Glutamatergic neuron (in vitro differentiated cells): ENCODE results near the gene KRTAP10-7. TPM values are rescaled to one million over a fixed set of nuclear protein-coding genes. Genes with fewer than 3 reads are reported as not detected.

Experiments used
- DNase-seq: peaks from one replicate; pipeline ENCODE4 v3.0.0; 2022
- H3K27ac Mint-ChIP-seq: one replicate; pipeline ENCODE4 v1.8.0; 2020; ENCODE audit warnings: mild to moderate bottlenecking, mixed read lengths, inconsistent platforms; ENCODE audit not compliant: unreplicated experiment
- H3K27me3 Mint-ChIP-seq: one replicate; pipeline ENCODE4 v1.8.0; 2020; ENCODE audit warnings: mild to moderate bottlenecking, moderate library complexity, mixed read lengths, inconsistent platforms; ENCODE audit not compliant: unreplicated experiment
- H3K36me3 Mint-ChIP-seq: one replicate; pipeline ENCODE4 v1.8.0; 2020; ENCODE audit warnings: mild to moderate bottlenecking, mixed read lengths, inconsistent platforms; ENCODE audit not compliant: unreplicated experiment
- H3K4me1 Mint-ChIP-seq: one replicate; pipeline ENCODE4 v1.8.0; 2020; ENCODE audit warnings: mild to moderate bottlenecking, low read depth, mixed read lengths, inconsistent platforms; ENCODE audit not compliant: unreplicated experiment
- H3K4me3 Mint-ChIP-seq: one replicate; pipeline ENCODE4 v1.8.0; 2020; ENCODE audit warnings: mild to moderate bottlenecking, mixed read lengths, inconsistent platforms; ENCODE audit not compliant: unreplicated experiment
- H3K9me3 Mint-ChIP-seq: one replicate; pipeline ENCODE4 v1.8.0; 2020; ENCODE audit warnings: mild to moderate bottlenecking, moderate library complexity, mixed read lengths, inconsistent platforms; ENCODE audit not compliant: unreplicated experiment
- total RNA-seq: library from RNA; stranded (reverse); fragmentation: NEBNext Ultra II Directional; extraction: Animal tissue kit (Norgen Biotek cat#: 25700); gene quantifications from one replicate; pipeline ENCODE4 v1.2.1, GENCODE V29; 2021; ENCODE audit not compliant: unreplicated experiment
- TF ChIP-seq, protein P1 (sequence below): fragments of 200-600 bp; sonication (generic); IDR thresholded peaks from one replicate; pipeline ENCODE4 v1.5.0; 2021; ENCODE audit not compliant: partially characterized antibody, unreplicated experiment

The KRTAP10-7 gene
- total RNA-seq, 1 donor from 2014 or later, result not detected

DNA sequence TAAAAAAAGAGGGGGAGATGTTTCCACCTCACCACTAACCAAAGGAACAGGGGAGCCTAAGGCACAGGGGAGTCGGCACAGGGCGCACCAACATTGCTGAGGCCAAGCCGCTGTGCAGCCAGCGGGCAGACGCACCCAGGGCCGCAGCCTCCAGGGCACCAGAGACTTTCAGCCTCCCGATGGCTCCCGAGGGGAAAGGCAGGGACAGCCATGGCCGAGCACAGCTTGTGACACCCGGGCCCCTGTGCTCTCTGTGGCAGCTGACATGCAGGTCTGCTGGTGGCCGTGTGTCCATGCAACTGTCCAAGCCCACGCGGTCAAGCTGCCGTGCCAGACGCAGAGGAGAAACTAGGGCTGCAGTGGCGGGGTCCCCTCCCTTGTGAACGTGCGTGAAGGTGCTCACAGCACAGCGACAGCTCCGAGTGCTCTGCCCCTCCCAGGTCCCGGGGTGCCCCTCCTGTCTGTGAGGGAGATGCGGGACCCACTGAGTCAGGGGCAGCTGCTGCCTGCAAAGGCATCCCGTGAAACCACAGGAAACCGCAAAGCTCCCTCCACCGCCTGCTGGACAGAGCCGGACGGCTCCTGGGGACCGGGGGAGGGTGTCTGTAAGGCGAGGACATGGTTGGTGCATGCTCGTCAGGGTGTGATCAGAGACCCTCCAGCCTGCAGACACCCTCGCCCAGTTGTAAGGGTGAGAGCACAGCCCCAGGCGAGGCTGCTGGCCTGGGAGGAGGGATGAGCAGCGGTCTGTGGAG lies 48.3 kb downstream of the KRTAP10-7 start:
- Mint-ChIP-seq H3K9me3 (peaks cover 24% of the 10 kb centered on the region), H3K27me3 (peaks cover 9% of the 10 kb centered on the region), H3K36me3 (peaks cover 13% of the 10 kb centered on the region), H3K4me3 (no peak overlapping the region), H3K4me1 (peaks cover 6% of the 10 kb centered on the region), H3K27ac (no peak overlapping the region)
- DNase-seq, result no peak
- TF ChIP-seq, protein P1, sequence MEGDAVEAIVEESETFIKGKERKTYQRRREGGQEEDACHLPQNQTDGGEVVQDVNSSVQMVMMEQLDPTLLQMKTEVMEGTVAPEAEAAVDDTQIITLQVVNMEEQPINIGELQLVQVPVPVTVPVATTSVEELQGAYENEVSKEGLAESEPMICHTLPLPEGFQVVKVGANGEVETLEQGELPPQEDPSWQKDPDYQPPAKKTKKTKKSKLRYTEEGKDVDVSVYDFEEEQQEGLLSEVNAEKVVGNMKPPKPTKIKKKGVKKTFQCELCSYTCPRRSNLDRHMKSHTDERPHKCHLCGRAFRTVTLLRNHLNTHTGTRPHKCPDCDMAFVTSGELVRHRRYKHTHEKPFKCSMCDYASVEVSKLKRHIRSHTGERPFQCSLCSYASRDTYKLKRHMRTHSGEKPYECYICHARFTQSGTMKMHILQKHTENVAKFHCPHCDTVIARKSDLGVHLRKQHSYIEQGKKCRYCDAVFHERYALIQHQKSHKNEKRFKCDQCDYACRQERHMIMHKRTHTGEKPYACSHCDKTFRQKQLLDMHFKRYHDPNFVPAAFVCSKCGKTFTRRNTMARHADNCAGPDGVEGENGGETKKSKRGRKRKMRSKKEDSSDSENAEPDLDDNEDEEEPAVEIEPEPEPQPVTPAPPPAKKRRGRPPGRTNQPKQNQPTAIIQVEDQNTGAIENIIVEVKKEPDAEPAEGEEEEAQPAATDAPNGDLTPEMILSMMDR, result no peak

GRCh38 chr21:44649521-44650100 lies 49.2 kb downstream of the KRTAP10-7 start:
- no peak for DNase-seq
- Mint-ChIP-seq H3K9me3 (peaks cover 22% of the 10 kb centered on the region), H3K27me3 (peaks cover 9% of the 10 kb centered on the region), H3K4me3 (no peak overlapping the region), H3K4me1 (peaks cover 6% of the 10 kb centered on the region), H3K27ac (no peak overlapping the region), H3K36me3 (peaks cover 6% of the 10 kb centered on the region)
- TF ChIP-seq, protein P1, result no peak

- Mint-ChIP-seq H3K27ac (no peak overlapping the region), H3K36me3 (no peaks in the 10 kb centered on the region), H3K4me1 (peaks cover 6% of the 10 kb centered on the region), H3K9me3 (peaks cover 18% of the 10 kb centered on the region), H3K4me3 (no peak overlapping the region), H3K27me3 (peaks cover 9% of the 10 kb centered on the region)
- no peak for DNase-seq
- TF ChIP-seq, protein P1, result no peak
Measured at GRCh38 chr21:44650265-44650972, 50.0 kb downstream of the KRTAP10-7 start.

DNA sequence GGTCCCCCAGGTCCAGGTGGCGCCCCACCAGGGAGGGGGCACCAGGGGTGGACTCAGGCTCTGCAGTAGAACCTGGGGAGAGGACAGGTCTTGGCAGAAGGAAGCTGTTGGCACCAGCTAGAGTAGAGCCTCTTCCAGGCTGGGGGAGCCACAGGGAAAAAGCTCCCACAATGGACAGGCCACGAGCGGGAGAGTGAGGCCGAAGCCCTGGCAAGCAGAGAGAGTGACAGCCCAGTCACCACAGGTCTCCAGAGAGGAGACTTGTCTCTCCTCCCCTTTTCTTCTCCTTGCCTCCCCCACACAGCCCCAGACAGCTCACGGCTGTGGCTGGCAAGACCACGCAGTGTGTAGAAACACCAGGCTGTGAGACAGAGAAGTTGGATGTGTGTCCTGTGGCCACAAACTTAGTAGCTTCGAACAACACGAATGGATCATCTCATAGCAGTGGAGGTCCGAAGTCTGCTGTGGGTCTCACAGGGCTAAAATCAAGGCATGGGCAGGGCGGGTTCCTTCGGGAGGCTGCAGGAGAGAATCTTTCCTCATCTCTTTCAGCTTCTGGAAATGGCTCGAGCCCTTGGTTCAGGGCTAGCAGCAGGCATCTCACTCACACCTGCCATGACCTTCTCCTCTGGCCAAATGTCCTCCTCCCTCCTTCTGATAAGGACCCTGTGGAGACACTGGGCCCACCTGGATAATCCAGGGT lies 50.7 kb downstream of the KRTAP10-7 start:
- Mint-ChIP-seq H3K4me1 (peaks cover 6% of the 10 kb centered on the region), H3K27me3 (peaks cover 9% of the 10 kb centered on the region), H3K9me3 (peaks cover 19% of the 10 kb centered on the region), H3K36me3 (peaks cover 2% of the 10 kb centered on the region), H3K27ac (no peak overlapping the region), H3K4me3 (no peak overlapping the region)
- DNase-seq, result no peak
- TF ChIP-seq, protein P1, result no peak

Other genes with a start within 250 kb of the KRTAP10-7 start
- gene TRPM2, start 247.0 kb upstream of the KRTAP10-7 start, total RNA-seq, result not detected
- gene LRRC3, start 145.1 kb upstream of the KRTAP10-7 start, total RNA-seq, result 5.8 TPM
- gene KRTAP10-1, start 60.4 kb upstream of the KRTAP10-7 start, total RNA-seq, result not detected
- gene KRTAP10-2, start 49.1 kb upstream of the KRTAP10-7 start, total RNA-seq, result not detected
- gene KRTAP10-3, start 41.8 kb upstream of the KRTAP10-7 start, total RNA-seq, result not detected
- not detected for gene KRTAP10-4, start 26.9 kb upstream of the KRTAP10-7 start, total RNA-seq
- gene KRTAP10-5, start 20.0 kb upstream of the KRTAP10-7 start, total RNA-seq, result not detected
- not detected for gene KRTAP10-6, start 8.1 kb upstream of the KRTAP10-7 start, total RNA-seq
- gene KRTAP10-8, start 11.5 kb downstream of the KRTAP10-7 start, total RNA-seq, result not detected
- gene KRTAP10-9, start 26.5 kb downstream of the KRTAP10-7 start, total RNA-seq, result not detected
- not detected for gene KRTAP10-10, start 36.8 kb downstream of the KRTAP10-7 start, total RNA-seq
- gene KRTAP10-11, start 45.8 kb downstream of the KRTAP10-7 start, total RNA-seq, result not detected
- gene KRTAP12-4, start 54.1 kb downstream of the KRTAP10-7 start, total RNA-seq, result not detected
- gene KRTAP12-3, start 57.3 kb downstream of the KRTAP10-7 start, total RNA-seq, result not detected
- gene KRTAP12-2, start 66.3 kb downstream of the KRTAP10-7 start, total RNA-seq, result not detected
- not detected for gene KRTAP12-1, start 81.6 kb downstream of the KRTAP10-7 start, total RNA-seq
- not detected for gene KRTAP10-12, start 96.6 kb downstream of the KRTAP10-7 start, total RNA-seq
- not detected for gene TSPEAR, start 111.0 kb downstream of the KRTAP10-7 start, total RNA-seq
- gene UBE2G2, start 201.2 kb downstream of the KRTAP10-7 start, total RNA-seq, result 77.7 TPM
- gene SUMO3, start 217.5 kb downstream of the KRTAP10-7 start, total RNA-seq, result 63.5 TPM